Panc1 (cell line): ENCODE data around the gene TRNP1.

Experiments used
- POLR2AphosphoS5 ChIP-seq: IDR thresholded peaks from 2 replicates; pipeline ENCODE4 v1.6.1; 2012; ENCODE audit warnings: mild to moderate bottlenecking, low read depth, low read length, moderate library complexity
- REST ChIP-seq, 2 experiments: IDR thresholded peaks; 2 replicates each; pipeline ENCODE4 v1.6.1; 2011 to 2012; ENCODE audit warnings: low read depth in 2 of 2, control low read depth in 1 of 2, low read length in 1 of 2, mild to moderate bottlenecking in 1 of 2, moderate library complexity in 1 of 2; ENCODE audit not compliant: insufficient read depth in 1 of 2
- SIN3A ChIP-seq: IDR thresholded peaks from 2 replicates; pipeline ENCODE4 v1.6.1; 2012; ENCODE audit warnings: low read depth, mild to moderate bottlenecking, low read length, moderate library complexity, borderline replicate concordance; ENCODE audit not compliant: insufficient read depth
- TCF7L2 ChIP-seq: IDR thresholded peaks from 2 replicates; pipeline ENCODE4 v1.6.1; 2011; ENCODE audit warnings: mild to moderate bottlenecking, low read depth, low read length, inconsistent platforms
- TF ChIP-seq, protein P1 (sequence below): fragments of 450-650 bp; IDR thresholded peaks from 2 replicates; pipeline ENCODE4 v1.5.1; 2017; ENCODE audit warnings: mild to moderate bottlenecking

DNA sequence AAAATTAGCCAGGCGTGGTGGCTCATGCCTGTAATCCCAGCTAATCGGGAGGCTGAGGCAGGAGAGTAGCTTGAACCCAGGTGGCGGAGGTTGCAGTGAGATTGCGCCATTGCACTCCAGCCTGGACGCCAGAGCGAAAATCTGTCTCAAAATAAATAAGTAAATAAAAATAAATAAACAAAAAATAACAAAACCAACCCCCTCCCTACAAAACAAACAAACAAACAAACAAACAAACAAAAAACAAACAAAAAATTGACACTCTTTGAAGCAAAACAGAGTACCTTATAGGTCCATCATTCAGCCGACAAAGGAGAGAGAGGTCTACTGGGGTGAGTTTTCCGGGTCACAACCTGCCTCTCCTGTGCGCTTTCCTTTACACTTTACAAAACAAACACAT lies 27.9 kb upstream of the TRNP1 start:
- TF ChIP-seq, protein P1, sequence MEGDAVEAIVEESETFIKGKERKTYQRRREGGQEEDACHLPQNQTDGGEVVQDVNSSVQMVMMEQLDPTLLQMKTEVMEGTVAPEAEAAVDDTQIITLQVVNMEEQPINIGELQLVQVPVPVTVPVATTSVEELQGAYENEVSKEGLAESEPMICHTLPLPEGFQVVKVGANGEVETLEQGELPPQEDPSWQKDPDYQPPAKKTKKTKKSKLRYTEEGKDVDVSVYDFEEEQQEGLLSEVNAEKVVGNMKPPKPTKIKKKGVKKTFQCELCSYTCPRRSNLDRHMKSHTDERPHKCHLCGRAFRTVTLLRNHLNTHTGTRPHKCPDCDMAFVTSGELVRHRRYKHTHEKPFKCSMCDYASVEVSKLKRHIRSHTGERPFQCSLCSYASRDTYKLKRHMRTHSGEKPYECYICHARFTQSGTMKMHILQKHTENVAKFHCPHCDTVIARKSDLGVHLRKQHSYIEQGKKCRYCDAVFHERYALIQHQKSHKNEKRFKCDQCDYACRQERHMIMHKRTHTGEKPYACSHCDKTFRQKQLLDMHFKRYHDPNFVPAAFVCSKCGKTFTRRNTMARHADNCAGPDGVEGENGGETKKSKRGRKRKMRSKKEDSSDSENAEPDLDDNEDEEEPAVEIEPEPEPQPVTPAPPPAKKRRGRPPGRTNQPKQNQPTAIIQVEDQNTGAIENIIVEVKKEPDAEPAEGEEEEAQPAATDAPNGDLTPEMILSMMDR: no peak
- TF ChIP-seq REST (IDR thresholded peaks at IDR 0.05; ENCODE audit: insufficient read depth in 1 of 2, low read depth in 2 of 2, low read length in 1 of 2) (no peak), POLR2AphosphoS5 (no peak), SIN3A (no peak), TCF7L2 (no peak)
